ENCODE measurements around the gene ZNF714.

The ZNF714 gene

GRCh38 chr19:21082011-21082975 is at the start of gene ZNF714:
TSS of gene ZNF714 (plus strand) at chr19:21082203. CDS start at chr19:21098269, 16,066 bp downstream.
- peak; percentile 9 for FAIRE-seq
- DNase-seq (ENCODE audit: insufficient read length, low spot score), result peak; percentile 74

GRCh38 chr19:21045028-21045427 is 37.0 kb upstream of the ZNF714 start:
- FAIRE-seq (no peak), DNase-seq (ENCODE audit: insufficient read length, low spot score) (no peak)

GRCh38 chr19:21046489-21046888 is 35.5 kb upstream of the ZNF714 start:
- FAIRE-seq, result no peak
- DNase-seq (ENCODE audit: insufficient read length, low spot score), result no peak

- DNase-seq (ENCODE audit: insufficient read length, low spot score) (no peak), FAIRE-seq (no peak)
Observed at GRCh38 chr19:21047716-21048115, 34.3 kb upstream of the ZNF714 start.

GRCh38 chr19:21052902-21053301 is 29.1 kb upstream of the ZNF714 start:
- no peak for FAIRE-seq
- no peak for DNase-seq (ENCODE audit: insufficient read length, low spot score)

DNA sequence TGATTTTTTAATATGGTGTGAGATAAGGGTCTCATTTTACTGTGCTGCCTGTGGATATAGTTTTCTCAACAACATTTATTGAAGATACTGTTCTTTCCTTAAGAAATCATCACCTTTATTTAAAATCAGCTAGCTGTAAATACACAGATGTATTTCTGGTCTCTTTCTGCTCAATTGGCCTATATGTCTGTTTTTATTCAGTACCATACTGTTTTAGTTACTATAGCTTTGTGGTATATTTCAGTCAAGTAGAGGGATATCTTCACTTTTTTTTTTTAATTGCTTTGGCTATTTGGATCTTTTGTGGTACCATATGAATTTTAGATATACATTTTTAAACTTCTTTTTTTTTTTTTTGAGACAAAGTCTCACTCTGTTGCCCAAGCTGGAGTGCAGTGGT is 16.7 kb upstream of the ZNF714 start:
- no peak for DNase-seq (ENCODE audit: insufficient read length, low spot score)
- FAIRE-seq, result no peak

- peak; percentile 9 for FAIRE-seq
- no peak for DNase-seq (ENCODE audit: insufficient read length, low spot score)
Observed at GRCh38 chr19:21084343-21084742, 2.3 kb downstream of the ZNF714 start.

GRCh38 chr19:21087871-21088270 is 5.9 kb downstream of the ZNF714 start:
- DNase-seq (ENCODE audit: insufficient read length, low spot score), result no peak
- FAIRE-seq, result no peak

DNA sequence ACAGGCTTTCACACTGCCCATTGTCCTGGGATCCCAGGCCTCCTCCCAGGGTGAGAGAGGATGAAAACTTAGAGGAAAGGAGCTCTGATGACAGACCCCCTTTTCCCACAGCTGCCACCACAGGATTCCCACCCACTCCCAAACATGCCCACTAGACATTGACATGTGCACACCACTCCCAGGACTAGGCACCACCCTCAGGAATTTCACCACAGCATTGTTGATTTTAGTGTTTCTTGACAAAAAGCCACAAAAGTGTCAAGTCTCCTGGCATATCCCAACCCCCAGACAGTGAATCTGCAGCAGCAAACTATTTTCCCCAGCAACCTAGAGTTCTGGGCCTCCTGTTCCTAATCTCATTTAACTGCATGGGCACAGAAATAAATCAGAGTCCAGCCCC is 10.1 kb downstream of the ZNF714 start:
- no peak for FAIRE-seq
- DNase-seq (ENCODE audit: insufficient read length, low spot score), result no peak

- DNase-seq (ENCODE audit: insufficient read length, low spot score) (no peak), FAIRE-seq (no peak)
Observed at GRCh38 chr19:21094347-21095025, 12.5 kb downstream of the ZNF714 start.

DNA sequence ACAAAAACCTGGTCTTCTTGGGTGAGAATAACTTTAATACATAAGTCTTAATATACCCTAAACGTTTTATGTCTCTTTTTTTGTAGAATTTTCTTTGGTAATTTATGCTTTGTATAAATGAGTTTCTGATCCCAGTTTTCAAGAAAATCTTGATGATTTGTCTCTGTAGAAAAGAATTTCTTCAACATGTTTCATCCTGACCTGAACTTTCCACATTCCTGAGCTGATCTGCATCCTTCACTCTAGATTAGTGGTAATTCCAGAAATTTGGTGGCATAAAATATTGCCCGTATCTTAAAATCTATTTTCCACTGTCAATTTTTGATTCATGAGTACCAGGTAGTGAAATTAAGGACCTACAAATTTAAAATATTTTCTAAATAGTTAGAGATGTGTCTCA is 16.3 kb downstream of the ZNF714 start:
- DNase-seq (ENCODE audit: insufficient read length, low spot score) (no peak), FAIRE-seq (no peak)

GRCh38 chr19:21101521-21102242 is 19.7 kb downstream of the ZNF714 start:
- no peak for DNase-seq (ENCODE audit: insufficient read length, low spot score)

DNA sequence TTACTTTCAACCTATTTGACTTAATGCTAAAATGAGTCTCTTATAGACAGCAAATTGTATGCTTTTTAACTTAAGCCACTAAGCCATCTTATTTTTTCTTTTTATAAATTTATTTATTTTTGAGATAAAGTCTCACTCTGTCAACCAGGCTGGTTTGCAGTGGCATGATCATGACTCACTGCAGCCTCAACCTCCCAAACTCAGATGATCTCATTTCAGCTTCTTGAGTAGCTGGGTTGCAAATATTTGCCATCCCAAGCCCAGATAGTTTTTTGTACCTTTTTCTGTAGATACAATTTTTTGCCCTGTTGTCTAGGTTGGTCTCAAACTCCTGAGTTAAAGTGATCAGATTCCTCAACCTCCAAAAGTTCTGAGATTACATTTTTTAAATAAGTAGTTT is 27.1 kb downstream of the ZNF714 start:
- FAIRE-seq (no peak), DNase-seq (ENCODE audit: insufficient read length, low spot score) (no peak)

More at GRCh38 chr19:21101521-21102242, 19.7 kb downstream of the ZNF714 start:
- FAIRE-seq, result no peak

DNA sequence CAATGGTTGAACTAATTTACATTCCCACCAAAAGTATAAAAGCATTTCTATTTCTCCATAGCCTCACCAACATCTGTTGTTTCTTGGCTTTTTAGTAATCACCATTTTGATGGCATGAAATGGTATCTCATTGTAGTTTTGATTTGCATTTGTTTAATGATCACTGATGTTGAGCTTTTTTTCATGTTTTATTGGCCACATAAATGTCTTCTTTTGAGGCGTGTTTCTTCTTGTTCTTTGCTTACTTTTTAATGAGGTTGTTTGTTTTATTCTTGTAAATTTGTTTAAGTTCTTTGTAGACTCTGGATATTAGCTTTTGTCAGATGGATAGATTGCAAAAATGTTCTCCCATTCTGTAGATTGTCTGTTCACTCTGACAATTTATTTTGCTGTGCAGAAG is 28.2 kb downstream of the ZNF714 start:
- FAIRE-seq, result no peak

GRCh38 chr19:21115430-21115829 is 33.4 kb downstream of the ZNF714 start:
- no peak for FAIRE-seq

More for the DNA sequence above, 28.2 kb downstream of the ZNF714 start:
- DNase-seq (ENCODE audit: insufficient read length, low spot score), result no peak

GRCh38 chr19:21117041-21117907 is 35.3 kb downstream of the ZNF714 start:
- DNase-seq (ENCODE audit: insufficient read length, low spot score) (no peak), FAIRE-seq (no peak)

More at GRCh38 chr19:21115430-21115829, 33.4 kb downstream of the ZNF714 start:
- no peak for DNase-seq (ENCODE audit: insufficient read length, low spot score)

DNA sequence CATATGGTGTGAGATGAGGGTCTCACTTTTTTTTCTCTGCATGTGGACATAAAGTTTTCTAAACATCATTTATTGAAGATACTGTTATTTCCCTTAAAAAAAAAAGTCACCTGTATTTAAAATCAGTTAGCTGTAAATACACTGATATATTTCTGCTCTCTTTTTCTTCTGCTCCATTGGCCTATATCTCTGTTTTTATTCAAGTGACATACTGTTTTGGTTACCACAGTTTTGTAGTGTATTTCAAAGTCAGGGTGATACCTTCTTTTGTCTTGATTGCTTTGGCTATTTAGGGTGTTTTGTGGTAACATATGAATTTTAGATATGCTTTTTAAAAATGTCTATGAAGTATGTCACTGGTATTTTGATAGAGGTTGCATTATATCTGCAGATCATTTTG is 44.1 kb downstream of the ZNF714 start:
- FAIRE-seq (no peak), DNase-seq (ENCODE audit: insufficient read length, low spot score) (no peak)

DNA sequence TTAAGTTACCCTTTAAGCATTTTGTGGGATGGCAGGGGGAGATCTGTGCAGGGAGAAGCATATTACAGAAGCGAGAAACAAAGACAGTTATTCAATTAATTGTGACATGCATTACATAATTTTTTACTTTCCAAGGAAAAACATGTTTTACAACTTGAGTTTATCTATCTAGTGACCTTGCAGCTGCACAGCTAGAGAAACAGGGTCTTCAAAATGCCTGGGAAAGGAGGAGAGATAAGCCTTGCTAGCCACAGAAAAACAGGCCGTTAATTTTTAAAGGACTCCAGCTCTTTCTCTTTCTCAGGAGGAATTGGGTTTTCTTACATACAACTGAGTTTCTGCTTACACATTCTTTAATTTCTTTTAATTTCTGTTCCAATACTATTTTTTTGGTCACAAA is 45.0 kb downstream of the ZNF714 start:
- DNase-seq (ENCODE audit: insufficient read length, low spot score) (no peak), FAIRE-seq (no peak)

- no peak for FAIRE-seq
- DNase-seq (ENCODE audit: insufficient read length, low spot score), result no peak
Observed at GRCh38 chr19:21127898-21128297, 45.9 kb downstream of the ZNF714 start.
